GM23248 (cell line): ENCODE measurements around the gene DDN.

ENCODE experiments used
- EZH2 ChIP-seq: fragments of 200-600 bp; sonication (generic); IDR thresholded peaks from 2 replicates; pipeline ENCODE4 v1.6.1; 2018; ENCODE audit warnings: antibody characterized with exemption, mild to moderate bottlenecking; ENCODE audit not compliant: insufficient read depth, poor library complexity, severe bottlenecking
- EZH2phosphoT487 ChIP-seq: fragments of 200-600 bp; sonication (generic); IDR thresholded peaks from 2 replicates; pipeline ENCODE4 v1.6.1; 2018; ENCODE audit warnings: antibody characterized with exemption, moderate library complexity, mild to moderate bottlenecking, low read depth; ENCODE audit not compliant: insufficient read depth

DNA sequence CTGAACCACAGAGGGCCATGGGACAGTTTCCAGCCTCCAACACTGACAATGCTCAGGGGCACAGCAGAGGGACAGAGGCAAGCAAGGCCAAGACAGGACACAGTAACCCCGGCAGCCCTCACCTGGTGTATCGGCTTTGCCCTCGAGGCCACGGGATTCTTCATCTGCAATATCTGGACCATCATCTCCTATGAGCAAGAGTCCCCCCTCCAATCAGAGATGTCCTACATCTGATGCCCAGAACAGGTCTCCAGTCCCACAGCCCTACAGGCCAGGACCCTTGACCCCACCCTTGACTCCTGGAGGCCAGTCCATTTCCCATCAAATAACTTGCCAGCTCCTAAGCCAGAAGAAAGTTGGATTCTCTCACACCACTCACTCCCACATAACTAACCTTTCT is 44.1 kb upstream of the DDN start:
- no peak for TF ChIP-seq EZH2
- TF ChIP-seq EZH2phosphoT487 = no peak
